SK-N-SH (cell line): ENCODE data around the gene HLA-DPA1.

Experiments used
- CTCF ChIP-seq: fragments of 200-600 bp; sonication (generic); IDR thresholded peaks from 2 replicates; pipeline ENCODE4 v1.6.1; 2017; ENCODE audit warnings: antibody characterized with exemption, mild to moderate bottlenecking, moderate library complexity
- EP300 ChIP-seq, 2 experiments: IDR thresholded peaks; 2 replicates each; pipeline versions ENCODE4 v1.4.0 to v1.6.1; 2012; ENCODE audit warnings: borderline replicate concordance in 1 of 2, low read depth in 1 of 2, low read length in 1 of 2
- EZH2phosphoT487 ChIP-seq: fragments of 200-600 bp; sonication (generic); IDR thresholded peaks from 2 replicates; pipeline ENCODE4 v1.6.1; 2017; ENCODE audit warnings: low read depth, mixed run types, mild to moderate bottlenecking, antibody characterized with exemption, moderate library complexity, borderline replicate concordance
- FOXJ3 ChIP-seq: sonication (generic); formaldehyde crosslinking; IDR thresholded peaks from 2 replicates; pipeline ENCODE4 v1.5.1; 2020; ENCODE audit warnings: mild to moderate bottlenecking, missing genetic modification reagents
- GABPA ChIP-seq: IDR thresholded peaks from 2 replicates; pipeline ENCODE4 v1.4.0; 2012; ENCODE audit warnings: low read depth, mild to moderate bottlenecking
- IRF3 ChIP-seq: fragments of 150-350 bp; IDR thresholded peaks from 2 replicates; pipeline ENCODE4 v1.6.1; 2016; ENCODE audit warnings: mild to moderate bottlenecking, low read depth, low read length
- MXI1 ChIP-seq: IDR thresholded peaks from 2 replicates; pipeline ENCODE4 v1.6.1; 2012; ENCODE audit warnings: mild to moderate bottlenecking, low read depth, low read length, improper control_type of control experiment
- NFIC ChIP-seq: IDR thresholded peaks from 2 replicates; pipeline ENCODE4 v1.4.0; 2012; ENCODE audit warnings: borderline replicate concordance
- POLR2AphosphoS5 ChIP-seq: IDR thresholded peaks from 2 replicates; pipeline ENCODE4 v1.6.1; 2012; ENCODE audit warnings: low read depth, low read length
- RAD21 ChIP-seq: IDR thresholded peaks from 2 replicates; pipeline ENCODE4 v1.6.1; 2012; ENCODE audit warnings: mild to moderate bottlenecking, low read length
- TAF1 ChIP-seq: IDR thresholded peaks from 2 replicates; pipeline ENCODE4 v1.6.1; 2012; ENCODE audit warnings: low read depth, mild to moderate bottlenecking, low read length, moderate library complexity, borderline replicate concordance
- USF2 ChIP-seq: fragments of 150-350 bp; IDR thresholded peaks from 2 replicates; pipeline ENCODE4 v1.6.1; 2017; ENCODE audit warnings: antibody characterized with exemption, low read length, low read depth, borderline replicate concordance

GRCh38 chr6:33114406-33114805, 41.0 kb upstream of the HLA-DPA1 start:
- TF ChIP-seq CTCF (no peak), POLR2AphosphoS5 (no peak), IRF3 (no peak), USF2 (no peak), FOXJ3 (CRISPR knock-in tag) (no peak), EP300 (IDR thresholded peaks at IDR 0.05; ENCODE audit: borderline replicate concordance in 1 of 2, low read depth in 1 of 2, low read length in 1 of 2) (no peak), MXI1 (no peak), NFIC (no peak), RAD21 (no peak), GABPA (no peak), EZH2phosphoT487 (no peak), TAF1 (no peak)
